Stimulated activated CD4-positive, alpha-beta T cell treated with anti-CD3 and anti-CD28 coated beads, Interleukin-4, amount 100 ng/mL, for 1 hour (primary cell): ENCODE results near the gene USP53.
"Not testable (repeated sequence)": the region's sequence is repeated elsewhere in the genome, so short reads cannot be mapped to it uniquely, and the experiment has no call there.

Experiments used
- DNase-seq: peaks from one replicate; pipeline ENCODE4 v3.0.0-alpha.2; 2020

USP53 gene

DNA sequence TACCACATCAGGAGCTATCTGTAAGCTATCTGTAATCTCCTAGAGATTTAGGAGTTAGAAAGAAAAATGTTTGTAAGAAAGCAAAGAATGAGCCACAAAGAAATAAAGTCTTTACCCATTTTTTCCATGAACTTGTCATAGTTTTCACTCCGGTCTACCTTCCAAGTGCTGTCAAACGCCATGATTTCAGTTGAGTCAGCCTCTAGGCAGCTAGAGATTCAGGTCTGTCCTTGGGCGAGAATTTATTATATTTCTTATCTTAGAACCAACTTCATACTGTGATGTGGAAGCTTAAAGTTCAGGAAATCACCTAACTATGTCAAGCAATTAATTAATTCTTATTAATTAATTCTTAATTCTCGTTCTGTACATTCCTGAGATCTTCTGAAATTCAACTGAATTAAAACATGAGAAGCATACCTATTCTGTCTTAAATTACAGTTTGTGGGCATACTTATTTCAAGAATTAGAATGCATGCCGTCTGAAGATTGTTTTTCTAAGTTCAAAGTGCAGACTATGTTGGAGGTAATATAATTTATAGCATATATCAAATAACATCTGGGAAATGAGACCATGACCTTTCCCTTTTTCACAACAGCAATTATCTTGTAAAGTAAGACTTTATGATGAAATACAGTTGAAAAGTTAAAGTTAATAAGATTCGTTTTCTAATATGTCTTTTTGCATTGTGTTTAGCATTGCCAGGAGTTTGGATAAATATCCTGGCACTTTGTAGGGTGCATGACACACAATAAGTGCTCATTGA is 109.6 kb downstream of the USP53 start, which contains the start of gene FABP2:
Gene FABP2 (minus strand): TSS at position 218 of the 767 bp plus-strand sequence. CDS start 36 bp downstream, at position 182.
- no peak for DNase-seq

DNA sequence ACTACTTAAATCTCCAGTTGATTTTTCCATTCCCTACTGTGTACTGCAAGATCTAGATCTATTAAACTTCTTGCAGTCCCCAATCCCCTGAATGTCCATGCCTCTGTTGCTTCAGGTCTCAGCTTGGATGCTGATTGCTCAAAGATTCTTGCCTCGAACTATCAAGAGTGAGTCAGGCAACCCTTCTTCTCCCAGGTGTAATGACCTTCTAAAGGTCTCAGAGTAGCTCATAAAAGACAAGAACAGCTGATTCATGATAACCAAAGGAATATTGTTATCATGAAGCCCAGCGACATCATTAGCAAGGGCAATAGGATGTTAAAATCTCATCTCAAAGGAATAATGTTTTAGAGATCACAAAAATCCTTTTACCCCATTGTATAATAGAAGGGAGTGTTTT is 116.2 kb downstream of the USP53 start:
- no peak for DNase-seq

DNA sequence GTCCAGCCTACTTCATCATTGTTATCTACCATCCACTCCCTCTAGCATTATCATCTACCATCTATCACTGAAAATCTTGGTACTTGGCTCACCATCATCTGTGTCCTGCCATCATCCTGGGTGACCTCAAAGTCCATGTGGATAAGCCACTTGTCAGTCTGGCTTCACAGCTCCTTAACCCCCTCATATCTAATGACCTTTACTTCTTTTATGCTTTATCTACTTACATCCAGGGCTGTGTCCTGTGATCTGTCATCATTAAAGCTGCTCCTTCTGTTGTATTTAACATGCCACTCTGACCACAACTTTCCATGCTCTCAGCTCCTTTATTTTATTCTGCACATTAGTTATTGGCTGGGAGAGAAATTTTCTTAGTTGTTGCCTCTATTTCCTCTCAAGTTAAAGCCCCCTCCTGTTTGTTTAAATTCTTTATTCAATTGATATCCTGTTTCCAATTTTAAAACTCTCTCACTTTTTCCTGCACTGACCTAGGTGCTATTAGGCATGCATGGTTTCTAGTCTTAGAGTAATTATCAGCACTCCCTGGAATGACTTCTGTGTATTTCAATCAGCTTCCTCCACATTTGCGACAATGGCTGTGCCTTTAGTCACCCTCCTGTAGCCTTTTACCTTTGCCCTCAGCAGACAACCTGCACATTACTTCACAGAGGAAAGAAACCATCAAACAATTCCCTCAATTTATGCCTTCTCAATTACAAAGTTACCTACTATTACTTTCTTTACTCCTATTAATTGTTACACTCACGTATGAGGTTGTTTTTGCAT is 117.5 kb downstream of the USP53 start:
- no peak for DNase-seq

DNA sequence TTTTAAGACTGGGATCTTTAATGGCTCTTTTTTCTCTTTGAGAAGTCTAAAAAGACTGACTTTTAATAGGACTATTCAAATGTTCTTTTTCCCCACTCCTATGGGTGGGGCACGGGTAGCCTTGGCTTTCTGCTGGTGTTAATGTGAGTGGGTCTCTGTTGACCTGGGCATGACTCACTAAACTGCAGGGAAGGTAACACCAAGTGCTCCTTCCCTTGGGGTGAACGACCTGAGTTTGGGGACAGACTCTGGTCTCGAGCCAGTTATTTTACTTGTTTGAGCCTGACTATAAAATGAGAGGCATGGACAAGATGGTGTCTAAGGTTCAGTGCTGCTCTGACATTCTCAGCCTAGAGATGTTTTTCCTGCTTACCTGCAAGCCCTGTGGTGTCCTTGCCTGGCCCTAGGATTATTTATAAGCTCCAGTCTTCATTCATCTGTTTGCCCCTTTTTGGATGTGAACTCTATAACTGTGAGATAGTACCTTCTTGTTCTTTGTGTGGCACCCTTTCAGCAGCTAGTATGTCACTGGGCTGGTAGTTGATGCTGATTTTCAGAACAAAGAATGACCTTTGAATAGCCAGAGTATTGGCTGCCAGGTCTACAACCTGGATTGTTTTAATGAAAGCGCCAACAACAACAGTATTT is 123.9 kb downstream of the USP53 start:
- not testable (repeated sequence) for DNase-seq

DNA sequence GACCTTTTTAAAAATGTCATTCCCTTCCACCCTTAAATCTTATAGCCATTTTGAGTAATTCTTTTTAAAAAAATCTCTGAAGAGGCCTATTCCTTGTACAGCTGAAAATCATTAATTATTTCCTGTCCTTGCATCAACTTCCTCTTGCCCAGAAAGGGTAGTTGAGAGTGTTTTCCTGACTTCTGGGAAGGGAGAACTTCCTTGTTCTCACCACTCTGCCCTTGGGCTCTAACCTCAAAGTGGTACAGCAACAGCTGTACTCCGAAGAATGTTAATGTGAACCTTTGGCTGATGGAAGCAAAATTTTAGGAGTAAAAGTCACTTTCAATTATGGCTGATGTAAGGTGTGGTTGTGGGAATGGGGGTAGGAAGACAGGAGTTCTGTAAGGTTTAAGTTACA is 124.5 kb downstream of the USP53 start:
- DNase-seq: no peak

DNA sequence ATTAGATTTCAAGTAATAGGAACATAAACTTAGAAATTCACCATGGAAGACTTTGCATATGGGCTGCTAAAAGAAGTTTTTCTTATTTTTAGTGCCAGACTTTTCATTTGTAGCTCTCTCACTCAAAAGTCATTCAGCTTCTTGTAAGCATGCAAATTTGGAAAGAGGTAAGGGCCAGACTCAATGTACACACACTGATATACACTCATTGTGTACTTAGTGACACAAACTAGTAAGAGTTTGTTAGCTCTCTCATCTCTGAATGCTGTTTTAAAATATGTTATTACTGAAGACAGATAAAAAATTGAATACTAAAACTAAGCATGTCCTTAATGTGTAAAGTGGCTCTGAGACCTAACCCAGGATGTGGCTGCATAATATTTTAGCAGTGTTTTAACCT is 127.4 kb downstream of the USP53 start:
- not testable (repeated sequence) for DNase-seq

DNA sequence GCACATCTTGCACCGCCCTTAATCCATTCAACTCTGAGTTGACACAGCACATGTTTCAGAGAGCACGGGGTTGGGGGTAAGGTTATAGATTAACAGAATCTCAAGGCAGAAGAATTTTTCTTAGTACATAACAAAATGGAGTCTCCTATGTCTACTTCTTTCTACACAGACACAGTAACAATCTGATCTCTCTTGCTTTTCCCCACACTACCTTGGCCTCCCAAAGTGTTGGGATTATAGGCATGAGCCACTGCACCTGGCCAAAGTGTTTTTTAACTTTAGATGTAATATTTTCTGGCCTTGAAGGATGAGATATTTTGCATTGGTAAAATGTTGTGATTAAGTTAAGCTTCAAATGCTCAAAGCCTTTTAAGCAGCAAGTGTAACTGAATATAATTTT is 130.8 kb downstream of the USP53 start:
- DNase-seq: not testable (repeated sequence)
